Smooth muscle cell of the umbilical artery (primary cell): ENCODE data around the gene NWD2. TPM values are rescaled to one million over a fixed set of nuclear protein-coding genes. Genes with fewer than 3 reads are reported as not detected.

Source experiments
- total RNA-seq: library from RNA; depleted of rRNA; stranded (reverse); fragments of >200 nt; gene quantifications from 2 replicates; pipeline ENCODE4 v1.2.3, GENCODE V29; 2014

Gene NWD2
- not detected in 2 replicates for total RNA-seq

GRCh38 chr4:37244583-37245390, at the start of gene NWD2:
NWD2 (plus strand) TSS chr4:37244743; CDS start chr4:37245068, 325 bp downstream.

